Measurements from ENCODE around the gene NAP1L1.

- TF ChIP-seq CTCF (IDR thresholded peaks at IDR 0.05 in 8 of 11, conservative IDR thresholded peaks at IDR 0.05 in 3 of 11), result no peak
- TF ChIP-seq POLR2AphosphoS5 (IDR thresholded peaks at IDR 0.05), result no peak
- TF ChIP-seq POLR2A (IDR thresholded peaks at IDR 0.05), result no peak
Measured at GRCh38 chr12:76072568-76072967, 11.9 kb downstream of the NAP1L1 start.
